Stimulated activated CD4-positive, alpha-beta T cell treated with anti-CD3 and anti-CD28 coated beads, TNF-alpha, amount 100 ng/mL, for 4 hours (primary cell): ENCODE measurements around the gene EML3.
"Not testable (repeated sequence)": the region's sequence is repeated elsewhere in the genome, so short reads cannot be mapped to it uniquely, and the experiment has no call there.

Source experiments
- DNase-seq, 3 experiments: peaks; one replicate each; pipeline ENCODE4 v3.0.0-alpha.2; 2020; ENCODE audit warnings: low read depth in 3 of 3

EML3 gene

DNA sequence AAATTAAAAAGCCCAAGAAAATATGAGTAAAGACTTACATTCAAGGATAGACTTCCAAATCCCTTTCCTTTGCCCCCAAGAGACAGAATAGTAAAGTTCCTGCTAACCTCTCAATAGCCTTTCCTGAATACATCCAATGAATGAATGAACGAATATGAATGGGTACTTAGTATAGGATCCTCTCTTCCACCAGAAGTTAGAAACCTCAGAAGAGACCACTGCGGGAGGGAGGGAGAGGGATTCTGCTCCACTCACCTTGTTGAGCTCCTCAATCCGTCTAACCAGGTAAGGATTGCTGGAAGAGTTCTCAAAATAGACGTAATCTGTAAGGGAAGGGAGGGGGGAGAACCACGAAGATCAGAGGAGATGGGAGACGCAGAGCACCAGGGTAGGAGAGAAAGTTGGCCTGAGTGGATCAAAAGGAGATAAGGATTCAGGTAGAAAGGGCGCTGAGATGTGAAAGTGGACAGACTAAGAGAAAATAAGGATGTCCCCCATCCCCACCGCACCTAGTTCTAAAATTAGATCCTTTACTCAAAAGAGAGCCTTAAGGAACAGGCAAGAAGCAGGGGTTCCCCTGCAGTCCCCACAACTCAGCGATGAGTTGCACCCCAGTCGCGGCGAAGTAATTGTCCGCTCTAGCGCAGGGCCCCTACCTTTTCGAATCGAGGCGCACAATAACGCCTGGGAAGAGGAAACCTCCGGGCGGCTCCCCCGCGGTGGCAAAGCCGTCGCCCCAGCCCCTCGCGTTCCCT is 12.0 kb downstream of the EML3 start:
- no peak for DNase-seq

DNA sequence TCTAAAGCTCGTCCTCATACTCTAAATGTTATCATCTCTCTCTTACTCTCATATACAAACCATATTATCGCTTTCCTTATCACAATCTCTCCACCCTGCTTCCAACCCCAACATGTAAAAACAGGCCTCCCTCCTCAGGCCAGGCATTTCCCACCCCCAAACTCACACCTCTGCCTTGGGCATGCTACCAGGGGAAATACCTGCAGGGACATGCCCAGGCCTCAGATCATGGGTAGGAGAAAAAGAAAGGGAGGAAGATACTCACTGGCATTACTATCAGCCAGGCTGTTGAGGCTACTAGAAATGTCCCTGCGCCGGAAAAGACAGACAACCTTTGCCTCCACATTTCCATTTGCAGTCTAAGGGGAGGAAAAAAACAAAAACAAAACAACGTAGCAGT is 12.7 kb downstream of the EML3 start:
- no peak for DNase-seq

DNA sequence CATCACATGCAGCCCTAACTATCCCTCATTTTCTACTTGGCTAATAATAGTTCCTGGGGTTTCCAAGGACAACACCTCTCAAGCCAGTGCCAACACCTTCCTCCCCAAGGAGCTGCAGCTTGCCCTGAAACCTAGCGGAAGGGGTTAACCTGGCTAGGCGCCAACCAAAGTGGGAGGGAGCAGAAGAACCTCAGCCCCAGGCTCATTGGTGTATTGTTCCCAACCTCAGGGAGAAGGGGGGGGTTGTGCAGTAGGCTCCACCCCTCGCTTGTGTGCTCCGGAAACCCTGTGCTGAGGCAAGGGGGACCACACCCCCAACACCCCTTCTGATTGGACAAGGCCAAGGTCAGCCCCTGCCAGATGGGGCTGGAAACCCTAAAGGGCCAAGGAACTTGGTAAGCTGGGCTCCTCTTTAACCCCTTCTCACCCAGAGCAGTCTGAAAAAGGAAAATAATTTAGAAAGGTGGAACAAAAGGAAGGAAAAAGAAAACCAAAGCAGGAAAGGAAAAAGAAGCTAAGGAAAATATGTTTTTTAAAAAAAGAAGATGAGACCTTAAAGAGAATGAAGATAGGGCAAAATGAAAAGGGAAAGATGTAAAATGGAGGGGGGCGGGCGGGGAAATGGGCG is 13.4 kb downstream of the EML3 start:
- peak; percentile 83 to 91 (median 90) for DNase-seq

DNA sequence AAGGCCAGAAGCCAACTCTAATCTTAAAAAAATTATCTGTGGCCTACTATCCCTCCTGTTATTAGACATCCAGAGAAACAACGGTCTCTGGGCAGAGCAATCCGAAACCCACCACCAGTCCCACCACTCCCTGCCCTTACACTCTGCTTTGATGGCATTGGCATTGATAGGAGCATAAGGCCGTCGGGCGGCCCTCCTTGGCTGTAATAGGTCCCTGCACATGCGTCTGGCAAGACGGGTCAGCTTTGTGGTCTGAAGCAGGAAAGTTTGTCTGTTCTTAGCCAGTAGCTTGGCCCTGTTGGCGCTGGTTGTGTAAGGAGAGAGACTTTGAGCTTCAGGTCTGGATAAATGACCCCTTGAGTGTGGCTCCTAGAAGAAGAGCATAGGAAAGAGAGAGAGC is 17.5 kb downstream of the EML3 start:
- no peak for DNase-seq

DNA sequence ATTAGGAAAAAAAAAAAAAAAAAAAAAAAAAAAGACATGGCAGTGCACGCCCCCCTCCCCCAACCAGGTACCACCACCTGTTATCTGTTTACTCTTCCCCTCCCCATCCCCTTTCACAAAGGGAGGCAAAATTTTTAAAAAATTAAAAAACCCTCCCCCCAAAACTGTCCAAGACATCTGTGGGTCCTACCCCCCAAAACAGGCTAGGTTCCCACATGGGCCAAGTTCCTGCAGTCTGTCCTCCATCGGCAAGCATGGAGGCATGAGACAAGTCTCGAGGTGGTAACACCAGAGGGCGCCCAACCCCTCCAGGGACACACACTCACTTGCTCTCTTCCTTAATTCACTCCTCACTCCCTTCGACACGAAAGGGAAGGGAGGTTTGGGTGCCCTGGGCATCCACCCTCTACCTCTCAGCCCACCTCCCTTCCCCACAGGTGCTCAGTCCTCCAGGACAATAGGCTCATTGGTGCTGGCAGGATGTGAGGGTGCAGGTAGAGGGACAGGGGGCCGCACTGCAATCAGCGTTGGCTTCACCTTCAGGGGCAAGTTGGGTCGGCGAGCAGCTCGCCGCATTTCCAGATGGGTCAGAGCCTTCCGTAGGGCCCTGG is 19.0 kb downstream of the EML3 start:
- DNase-seq: peak in 2 of 3 experiments; percentile 62 to 67

DNA sequence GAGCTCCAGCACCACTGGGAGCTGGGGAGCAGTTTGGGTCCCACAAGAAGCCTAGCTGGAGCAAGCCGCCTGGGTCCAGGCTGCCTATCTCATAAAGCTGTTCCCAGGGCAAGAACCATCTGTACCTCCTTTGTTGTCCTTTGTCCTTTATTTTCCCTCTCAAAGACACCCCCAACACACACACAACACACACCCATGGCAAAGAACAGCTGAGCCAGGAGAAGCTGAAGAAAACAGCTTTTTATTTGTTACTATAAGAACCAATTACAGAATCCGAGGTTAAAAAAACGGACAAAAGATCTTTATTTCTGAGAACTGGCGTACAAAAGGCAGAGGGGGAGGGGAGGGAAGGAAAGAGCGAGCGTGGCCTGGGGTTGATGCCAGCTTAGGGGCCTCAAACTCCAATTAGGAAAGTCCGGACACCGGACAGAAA is 19.6 kb downstream of the EML3 start:
- DNase-seq: no peak

DNA sequence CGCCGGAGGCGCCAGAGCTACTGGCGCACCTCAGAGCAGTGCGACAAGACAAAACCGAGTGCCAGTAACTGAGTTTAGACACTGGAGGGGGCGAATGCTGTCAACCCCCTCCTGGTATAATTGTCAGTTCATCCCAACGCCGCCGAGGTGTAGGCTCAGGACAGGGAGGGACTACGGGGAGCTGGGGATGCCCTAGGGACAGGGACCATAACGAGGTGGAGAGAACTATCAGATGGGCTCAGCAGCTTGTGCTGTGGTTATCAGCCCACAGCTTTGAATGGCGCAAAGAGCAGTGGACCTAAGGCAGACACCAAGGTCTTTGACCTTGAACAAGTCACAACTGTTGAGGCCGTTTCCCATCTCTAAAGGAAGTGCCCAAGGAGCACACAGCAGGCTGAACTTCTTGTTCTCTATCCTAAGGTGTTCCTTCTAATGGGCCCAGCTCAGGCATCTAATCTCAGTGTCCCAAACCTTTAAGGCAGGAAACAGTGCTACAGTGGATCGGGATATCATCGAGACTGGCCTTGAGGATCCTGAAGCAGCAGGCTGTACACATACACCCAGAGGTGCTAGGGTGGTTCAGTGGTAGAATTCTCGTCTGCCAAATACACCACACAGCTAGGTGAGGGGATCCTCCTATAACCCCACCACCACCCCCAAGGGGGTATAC is 20.3 kb downstream of the EML3 start:
- no peak for DNase-seq

DNA sequence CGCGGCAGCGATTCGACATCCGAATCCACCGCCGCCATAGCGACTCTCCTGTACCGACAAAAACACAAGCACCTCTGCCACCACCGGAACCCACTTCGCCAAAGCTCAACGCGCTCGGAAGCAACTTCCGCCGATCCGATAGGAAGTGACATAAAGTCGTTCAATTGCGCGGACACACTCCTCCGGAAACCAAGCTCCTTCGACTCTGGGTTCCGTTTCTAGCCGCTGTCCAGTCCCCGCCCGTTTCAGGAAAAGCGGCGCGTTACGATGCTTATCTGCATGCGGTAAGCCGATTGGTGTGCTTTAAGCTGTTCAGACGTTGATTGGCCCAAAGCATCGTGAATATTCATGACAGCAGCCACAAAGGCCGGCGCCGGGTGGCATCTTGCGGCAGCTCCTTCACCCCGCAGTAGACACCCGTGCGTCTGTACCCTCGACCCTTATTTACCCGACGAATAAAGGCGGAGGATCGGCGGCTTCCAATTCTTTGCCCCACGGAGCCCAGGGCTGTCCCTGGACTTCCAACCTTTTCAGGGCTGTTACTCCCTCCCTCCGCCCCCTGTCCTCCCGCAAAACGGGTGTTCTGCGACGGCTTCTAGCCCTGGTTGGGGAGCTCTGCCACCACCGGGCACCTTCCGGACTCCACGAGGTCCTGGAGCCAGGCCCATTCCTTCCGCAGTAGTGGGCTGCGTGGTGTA is 21.0 kb downstream of the EML3 start, which contains the start of gene TUT1:
Gene TUT1 (minus strand): TSS at position 76 of the 698 bp plus-strand sequence. CDS start 38 bp downstream, at position 38.
- DNase-seq: peak; percentile 77 to 93 (median 92)

DNA sequence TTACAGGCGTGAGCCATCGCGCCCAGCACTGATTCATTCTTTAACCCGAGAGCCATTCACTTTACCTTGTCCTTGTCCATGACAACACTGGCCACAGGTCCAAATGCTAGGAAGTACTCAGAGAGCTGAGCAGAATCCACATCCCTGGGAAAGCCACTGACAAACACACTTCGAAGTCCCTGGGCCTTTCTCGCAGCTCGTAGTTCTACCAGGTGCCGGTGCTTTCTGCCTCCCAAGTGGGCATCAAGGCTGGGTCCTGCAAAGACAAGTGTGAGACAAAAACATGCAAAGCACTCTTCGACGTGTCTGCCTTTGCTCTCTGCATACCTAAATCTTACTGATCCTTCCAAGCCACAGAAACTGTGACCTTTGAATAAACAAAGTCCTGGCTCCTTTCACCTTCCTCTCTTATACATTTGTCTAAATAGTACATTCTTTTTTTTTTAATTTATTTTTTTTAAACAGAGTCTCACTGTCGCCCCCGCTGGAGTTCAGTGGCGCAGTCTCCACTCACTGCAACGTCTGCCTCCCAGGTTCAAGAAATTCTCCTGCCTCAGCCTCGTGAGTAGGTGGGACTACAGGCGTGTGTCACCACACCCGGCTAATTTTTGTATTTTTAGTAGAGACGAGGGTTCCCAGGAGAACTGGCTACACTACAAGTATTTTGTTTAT is 23.5 kb downstream of the EML3 start:
- no peak for DNase-seq

DNA sequence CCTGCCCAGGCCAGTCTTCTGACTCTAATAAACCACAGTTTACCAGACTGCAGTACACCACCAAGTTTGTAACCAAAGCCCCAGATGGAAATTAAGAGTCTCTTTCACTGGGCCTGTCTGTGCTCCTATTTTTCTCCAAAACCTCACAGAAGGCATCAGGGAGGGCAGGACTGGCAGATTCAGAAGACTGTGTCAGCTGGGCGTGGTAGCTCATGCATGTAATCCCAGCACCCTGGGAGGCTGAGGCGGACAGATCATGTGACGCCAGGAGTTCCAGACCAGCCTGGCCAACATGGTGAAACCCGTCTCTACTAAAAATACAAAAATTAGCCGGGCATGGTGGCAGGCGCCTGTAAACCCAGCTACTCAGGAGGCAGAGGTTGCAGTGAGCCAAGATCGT is 27.2 kb downstream of the EML3 start:
- not testable (repeated sequence) for DNase-seq

DNA sequence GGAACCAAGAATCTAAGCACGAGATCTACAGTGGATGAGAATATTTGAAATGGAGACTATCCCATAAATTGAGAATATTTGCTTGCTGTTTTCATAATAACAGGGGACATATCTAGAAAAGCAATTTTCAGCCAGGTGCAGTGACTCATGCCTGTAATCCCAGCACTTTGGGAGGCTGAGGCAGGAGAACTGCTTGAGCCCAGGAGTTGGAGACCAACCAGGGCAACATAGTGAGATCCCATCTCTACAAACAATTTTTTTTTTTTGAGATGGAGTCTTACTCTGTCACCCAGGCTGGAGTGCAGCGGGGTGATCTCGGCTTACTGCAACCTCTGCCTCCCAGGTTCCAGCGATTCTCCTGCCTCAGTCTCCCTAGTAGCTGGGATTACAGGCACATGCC is 30.8 kb downstream of the EML3 start:
- not testable (repeated sequence) for DNase-seq

DNA sequence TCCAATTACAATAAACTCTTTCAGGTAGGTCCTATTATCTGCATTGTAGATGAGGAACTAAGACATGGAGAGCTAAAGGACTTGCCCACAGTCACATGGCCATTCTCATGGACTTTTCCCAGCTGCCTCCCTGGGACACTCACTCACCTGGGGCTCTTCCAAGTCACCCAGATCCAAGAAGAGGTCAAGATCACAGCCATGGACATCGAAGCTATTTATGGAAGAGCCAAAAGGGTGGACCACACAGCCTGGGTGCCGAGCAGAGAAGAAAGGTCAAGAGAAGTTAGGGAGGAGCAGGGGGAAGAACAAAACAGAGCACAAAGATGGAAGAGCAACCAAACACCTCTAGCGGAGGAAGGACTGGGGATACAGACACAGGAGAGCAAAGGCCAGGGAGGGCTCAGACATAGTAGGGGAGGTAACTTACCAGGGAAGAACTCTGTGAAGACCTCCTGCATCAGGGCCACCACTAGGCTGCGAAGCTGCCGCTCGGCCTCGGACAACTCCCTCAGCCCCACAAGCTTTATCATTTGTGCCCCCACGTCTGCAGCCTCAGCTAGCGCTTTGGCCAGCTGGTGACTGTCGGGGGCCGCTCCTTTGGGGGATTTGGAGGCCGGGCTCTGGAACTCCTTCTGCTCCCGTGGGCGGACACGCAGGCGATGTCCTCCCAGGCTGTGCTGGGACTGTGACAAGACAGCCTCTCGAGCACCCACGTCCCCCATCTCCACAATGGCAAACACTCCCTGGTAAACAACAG is 31.4 kb downstream of the EML3 start:
- DNase-seq: no peak

DNA sequence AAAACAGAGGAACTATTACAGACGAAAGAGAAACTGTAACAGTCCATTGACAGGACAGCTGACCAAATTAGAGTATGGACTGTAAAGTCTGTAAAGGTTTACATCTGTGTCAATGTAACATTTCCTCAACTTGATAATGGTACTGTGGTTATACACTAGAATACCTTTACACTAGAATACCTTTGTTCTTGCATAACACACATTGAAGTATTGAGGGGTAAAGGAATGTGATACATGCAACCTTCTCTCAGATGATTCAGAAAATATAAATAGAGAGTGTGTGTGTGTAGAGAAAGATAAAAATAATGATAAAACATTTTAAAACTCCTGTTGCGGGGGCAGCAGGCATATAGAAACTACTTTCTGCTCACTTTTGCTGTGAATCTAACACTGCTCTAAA is 33.3 kb downstream of the EML3 start:
- DNase-seq: no peak

DNA sequence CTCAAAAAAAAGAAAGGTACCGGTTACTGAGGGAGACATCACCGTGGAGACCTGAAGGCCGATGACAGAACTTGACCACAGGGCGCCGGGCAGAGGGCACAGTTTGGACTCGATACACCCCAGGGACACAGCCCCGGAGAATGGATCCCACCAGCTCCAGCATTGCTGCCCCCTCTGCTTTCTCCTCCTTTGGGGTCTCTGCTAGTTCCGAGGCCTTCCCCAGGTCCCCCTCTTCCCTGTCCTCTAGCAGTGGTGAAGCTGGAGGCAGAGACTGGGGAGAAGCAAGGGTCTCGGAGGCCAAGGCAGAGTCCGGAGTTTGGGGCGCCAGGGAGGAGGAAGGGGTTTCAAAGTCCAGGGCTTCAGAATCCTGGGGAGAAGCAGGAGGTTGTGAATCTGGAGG is 34.0 kb downstream of the EML3 start:
- DNase-seq: no peak

DNA sequence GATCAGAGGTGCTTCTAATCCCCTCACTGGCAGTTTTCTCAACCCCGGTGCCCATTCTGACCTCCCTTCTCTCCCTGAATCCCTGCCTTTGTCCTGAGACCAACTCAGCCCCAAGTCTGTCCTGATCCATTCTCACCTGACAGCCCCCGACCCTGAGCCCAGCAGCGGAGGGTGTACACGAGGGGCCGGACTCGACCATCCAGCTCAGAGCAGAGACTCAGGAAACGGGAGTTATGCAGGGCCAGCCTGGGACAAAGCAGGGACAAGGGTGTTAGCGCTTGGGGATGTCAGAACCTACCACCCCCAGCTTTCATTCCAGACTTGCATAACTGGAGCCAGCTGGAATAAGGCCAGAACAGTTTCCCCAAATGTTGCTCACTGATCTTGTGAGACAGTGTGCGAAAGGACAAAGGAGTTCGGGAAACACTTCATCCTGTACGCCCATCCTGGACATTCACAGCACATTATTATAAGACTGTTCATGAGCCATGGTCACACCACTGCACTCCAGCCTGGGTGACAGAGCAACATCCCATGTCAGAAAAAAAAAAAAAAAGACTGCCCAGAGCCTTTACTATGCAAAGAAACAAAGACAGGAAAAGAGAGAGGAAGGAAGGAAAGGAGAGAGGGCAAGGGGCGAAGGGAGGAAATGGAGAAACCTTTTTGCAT is 35.4 kb downstream of the EML3 start:
- no peak for DNase-seq

DNA sequence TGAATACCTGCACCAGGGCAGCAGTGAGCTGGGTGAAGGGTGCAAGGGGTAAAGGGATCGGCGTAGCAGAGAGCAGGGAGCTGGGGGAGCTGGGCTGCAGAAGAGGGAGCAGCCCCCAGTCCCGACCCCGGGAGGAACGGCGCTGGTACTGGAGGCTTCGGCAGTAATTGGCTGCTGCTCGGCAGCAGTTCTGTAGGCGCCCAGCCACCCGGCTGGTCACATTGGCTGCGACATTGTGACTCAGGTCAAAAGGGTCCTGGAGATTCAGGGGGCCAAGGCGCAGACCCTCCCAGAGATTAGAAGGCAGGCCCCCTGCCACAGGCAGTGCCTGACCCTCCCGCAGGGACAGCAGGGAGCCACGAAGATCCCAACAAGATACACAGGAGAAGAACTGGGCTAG is 36.7 kb downstream of the EML3 start:
- no peak for DNase-seq

DNA sequence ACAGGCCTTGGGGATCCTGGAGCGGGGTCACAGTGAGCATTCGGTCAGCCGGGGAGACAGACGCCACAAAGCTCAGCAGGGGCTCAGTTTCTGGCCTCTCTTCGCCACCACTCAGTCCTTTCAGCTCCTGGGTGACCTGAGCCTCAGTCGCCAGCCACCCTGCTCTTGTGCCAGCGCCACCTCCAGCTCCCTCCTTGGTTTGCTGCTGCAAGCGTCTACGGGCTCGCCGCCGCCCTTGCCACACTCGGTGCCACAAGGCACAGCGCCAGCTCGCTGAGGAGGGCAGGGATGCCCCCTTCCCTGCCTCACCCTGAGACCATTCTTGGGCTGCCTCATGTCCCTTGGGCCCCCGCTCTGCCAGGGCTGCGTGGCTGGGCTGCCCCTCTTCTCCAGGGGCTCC is 37.4 kb downstream of the EML3 start:
- no peak for DNase-seq

DNA sequence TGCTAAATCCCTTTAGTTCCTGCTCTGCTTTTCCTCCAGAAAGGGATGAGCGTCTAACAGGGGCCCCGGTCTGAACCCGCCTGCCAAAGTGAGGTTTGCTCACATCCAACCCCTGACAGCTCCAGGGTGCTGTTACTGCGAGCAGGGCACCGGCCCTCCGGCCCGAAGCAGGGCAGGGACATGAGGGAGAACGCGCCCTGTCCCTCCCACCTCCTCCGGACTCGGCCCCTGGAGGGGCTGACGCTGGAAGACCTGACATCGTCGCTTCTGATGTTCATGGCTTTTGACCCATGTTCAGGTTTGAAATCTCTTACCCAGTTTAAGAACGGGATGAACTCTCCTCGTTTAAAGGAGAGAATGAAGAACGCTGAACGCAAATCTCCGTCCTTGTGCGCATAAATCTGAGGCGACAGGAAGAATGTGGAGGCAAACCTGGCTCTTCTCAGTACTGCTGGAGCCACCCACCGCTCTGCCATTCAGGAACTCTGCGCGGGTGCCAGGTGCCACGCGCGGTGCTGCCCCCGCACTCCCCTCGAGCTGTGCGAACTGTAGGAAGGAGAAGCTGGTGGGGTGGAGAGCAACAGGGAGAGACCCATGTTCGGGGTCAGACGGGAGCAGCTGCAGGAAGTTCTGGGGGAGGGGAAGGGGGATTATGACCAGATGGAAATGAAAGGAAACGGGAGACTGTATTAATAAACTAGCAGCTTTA is 38.1 kb downstream of the EML3 start:
- DNase-seq: no peak
